AG20443 (cell line): ENCODE data around the gene RANBP3L.
"Not testable (repeated sequence)": the region's sequence is repeated elsewhere in the genome, so short reads cannot be mapped to it uniquely, and the experiment has no call there.

ENCODE experiments used
- DNase-seq: peaks from one replicate; pipeline ENCODE4 v3.0.0; 2012; ENCODE audit warnings: low spot score, mixed read lengths

The RANBP3L gene

GRCh38 chr5:36206913-36207312 is 94.8 kb downstream of the RANBP3L start:
- DNase-seq, result no peak

GRCh38 chr5:36205329-36205728 is 96.4 kb downstream of the RANBP3L start:
- DNase-seq, result no peak

GRCh38 chr5:36202521-36202961 is 99.2 kb downstream of the RANBP3L start:
- no peak for DNase-seq

- no peak for DNase-seq
Measured at GRCh38 chr5:36200513-36200912, 101.2 kb downstream of the RANBP3L start.

- no peak for DNase-seq
Measured at GRCh38 chr5:36199620-36200019, 102.1 kb downstream of the RANBP3L start.

GRCh38 chr5:36198783-36199182 is 102.9 kb downstream of the RANBP3L start:
- DNase-seq, result not testable (repeated sequence)
